GM23338 (cell line): Measurements from ENCODE around the gene TMEM144. TPM values are rescaled to one million over a fixed set of nuclear protein-coding genes. Genes with fewer than 3 reads are reported as not detected.

Experiments
- ATAC-seq: fragments of 200-7000 bp; cut with Tn5 transposase; 3 replicates; pipeline ENCODE4 v1.9.1; 2020
- DNase-seq: peaks from one replicate; pipeline ENCODE4 v3.0.0-alpha.2; 2015; ENCODE audit warnings: low spot score
- H2AFZ ChIP-seq: fragments of 200-600 bp; sonication (generic); 2 replicates; pipeline ENCODE4 v1.8.0; 2016; ENCODE audit warnings: antibody characterized with exemption, mild to moderate bottlenecking, moderate library complexity
- H3F3A ChIP-seq: fragments of 200-600 bp; sonication (generic); replicated peaks from 2 replicates; pipeline ENCODE4 v1.8.0; 2017; ENCODE audit warnings: antibody characterized with exemption, mixed run types, low read depth
- H3K27ac ChIP-seq: fragments of 200-600 bp; sonication (generic); 2 replicates; pipeline ENCODE4 v1.6.1; 2016; ENCODE audit warnings: low read depth
- H3K27me3 ChIP-seq: fragments of 200-600 bp; sonication (generic); 2 replicates; pipeline ENCODE4 v1.8.0; 2016; ENCODE audit warnings: mild to moderate bottlenecking, mixed run types, moderate library complexity; ENCODE audit not compliant: insufficient read depth
- H3K36me3 ChIP-seq: fragments of 200-600 bp; sonication (generic); 2 replicates; pipeline ENCODE4 v1.8.0; 2016; ENCODE audit warnings: mild to moderate bottlenecking; ENCODE audit not compliant: insufficient read depth
- H3K4me1 ChIP-seq: fragments of 200-600 bp; sonication (generic); 2 replicates; pipeline ENCODE4 v1.8.0; 2016; ENCODE audit warnings: mild to moderate bottlenecking, moderate library complexity; ENCODE audit not compliant: insufficient read depth
- H3K4me2 ChIP-seq: fragments of 200-600 bp; sonication (generic); 2 replicates; pipeline ENCODE4 v1.7.1; 2017; ENCODE audit warnings: mixed run types
- H3K4me3 ChIP-seq: fragments of 200-600 bp; sonication (generic); 2 replicates; pipeline ENCODE4 v1.6.1; 2016; ENCODE audit warnings: mixed run types
- H3K79me2 ChIP-seq: fragments of 200-600 bp; sonication (generic); replicated peaks from 2 replicates; pipeline ENCODE4 v1.8.0; 2017; ENCODE audit warnings: mild to moderate bottlenecking; ENCODE audit not compliant: insufficient read depth
- H3K9me2 ChIP-seq: fragments of 200-600 bp; sonication (generic); 2 replicates; pipeline ENCODE4 v1.8.0; 2017; ENCODE audit not compliant: insufficient read depth
- H4K20me1 ChIP-seq: fragments of 200-600 bp; sonication (generic); replicated peaks from 2 replicates; pipeline ENCODE4 v1.8.0; 2017; ENCODE audit warnings: mild to moderate bottlenecking; ENCODE audit not compliant: insufficient read depth
- H3K27ac Mint-ChIP-seq: 2 replicates; pipeline ENCODE4 v1.8.0; 2020; ENCODE audit warnings: inconsistent platforms, mild to moderate bottlenecking, moderate library complexity, mixed read lengths
- H3K27me3 Mint-ChIP-seq: 3 replicates; pipeline ENCODE4 v1.8.0; 2022; ENCODE audit warnings: low read depth, mild to moderate bottlenecking, moderate library complexity, mixed read lengths, inconsistent platforms; ENCODE audit not compliant: insufficient read depth, poor library complexity
- H3K36me3 Mint-ChIP-seq: 3 replicates; pipeline ENCODE4 v1.8.0; 2021; ENCODE audit warnings: low read depth, mild to moderate bottlenecking, inconsistent platforms, moderate library complexity, mixed read lengths
- H3K4me1 Mint-ChIP-seq: 3 replicates; pipeline ENCODE4 v1.8.0; 2020; ENCODE audit warnings: mild to moderate bottlenecking, inconsistent platforms, mixed read lengths
- H3K4me3 Mint-ChIP-seq: 3 replicates; pipeline ENCODE4 v1.8.0; 2021; ENCODE audit warnings: moderate library complexity, mild to moderate bottlenecking, inconsistent platforms, mixed read lengths
- H3K9me3 Mint-ChIP-seq: 3 replicates; pipeline ENCODE4 v1.8.0; 2020; ENCODE audit warnings: moderate library complexity, mild to moderate bottlenecking, inconsistent platforms, mixed read lengths
- CREB1 ChIP-seq: fragments of 250-450 bp; sonication (Bioruptor Pico); IDR thresholded peaks from 2 replicates; pipeline ENCODE4 v1.5.0; 2020; ENCODE audit warnings: low read depth, mild to moderate bottlenecking, moderate library complexity
- CTCF ChIP-seq, 2 experiments: fragments of 200-600 bp in 1 of 2; sonication (generic) in 1 of 2; conservative IDR thresholded peaks; 2 replicates each; pipeline versions ENCODE4 v1.5.1 to v1.6.1; 2016 to 2017; ENCODE audit warnings: antibody characterized with exemption in 2 of 2, low read depth in 2 of 2, mild to moderate bottlenecking in 2 of 2, moderate library complexity in 1 of 2
- JUNB ChIP-seq: IDR thresholded peaks from one replicate; pipeline ENCODE4 v1.6.1; 2016; ENCODE audit warnings: antibody characterized with exemption; ENCODE audit not compliant: unreplicated experiment
- NANOG ChIP-seq: IDR thresholded peaks from 2 replicates; pipeline ENCODE4 v1.6.1; 2016; ENCODE audit warnings: antibody characterized with exemption, borderline replicate concordance
- STAT1 ChIP-seq: IDR thresholded peaks from one replicate; pipeline ENCODE4 v1.6.1; 2016; ENCODE audit warnings: antibody characterized with exemption; ENCODE audit not compliant: unreplicated experiment
- ZNF114 ChIP-seq: fragments of 250-450 bp; sonication (Bioruptor Pico); IDR thresholded peaks from 2 replicates; pipeline ENCODE4 v1.5.0; 2020; ENCODE audit warnings: mild to moderate bottlenecking, moderate library complexity
- ZNF462 ChIP-seq: fragments of 250-450 bp; sonication (Bioruptor Pico); IDR thresholded peaks from 2 replicates; pipeline ENCODE4 v1.5.0; 2020; ENCODE audit warnings: mild to moderate bottlenecking, moderate library complexity
- polyA plus RNA-seq: library from polyadenylated mRNA; unstranded; fragments of >200 nt; fragmentation: Nextera tagmentation; extraction: Ambion mirVana; gene quantifications from 2 replicates; pipeline ENCODE4 v1.2.1, GENCODE V29; 2016
- total RNA-seq: library from RNA; depleted of rRNA; stranded (reverse); fragments of >200 nt; shearing (Covaris generic); gene quantifications from 2 replicates; pipeline ENCODE4 v1.2.3, GENCODE V29; 2014

TMEM144 gene
- total and polyA plus RNA-seq, 2 experiments from 2014 or later, result 1.3 to 1.7 TPM

GRCh38 chr4:158189422-158189821, 20.9 kb upstream of the TMEM144 start:
- no peaks in the 10 kb centered on the region for H3F3A ChIP-seq
- no peak overlapping the region for H3K27ac Mint-ChIP-seq
- no peak overlapping the region for H2AFZ ChIP-seq

More at GRCh38 chr4:158189422-158189821, 20.9 kb upstream of the TMEM144 start:
- no peaks in the 10 kb centered on the region for H3K9me2 ChIP-seq
- H3K27me3 Mint-ChIP-seq, result no peaks in the 10 kb centered on the region
- H3K4me3 Mint-ChIP-seq, result no peak overlapping the region
- H3K79me2 ChIP-seq, result no peaks in the 10 kb centered on the region
- TF ChIP-seq CTCF (conservative IDR thresholded peaks at IDR 0.05; ENCODE audit: low read depth in 2 of 2) (no peak), ZNF462 (CRISPR knock-in tag) (no peak), CREB1 (CRISPR knock-in tag) (no peak), STAT1 (no peak), NANOG (no peak), ZNF114 (CRISPR knock-in tag) (no peak), JUNB (no peak)
- no peaks in the 10 kb centered on the region for H3K9me3 Mint-ChIP-seq
- no peaks in the 10 kb centered on the region for H3K4me1 Mint-ChIP-seq
- H3K4me3 ChIP-seq, result no peak overlapping the region
- H3K27ac ChIP-seq, result no peak overlapping the region
- H4K20me1 ChIP-seq, result no peaks in the 10 kb centered on the region
- ATAC-seq, result no peak
- no peak for DNase-seq
- H3K4me2 ChIP-seq, result no peak overlapping the region
- no peaks in the 10 kb centered on the region for H3K4me1 ChIP-seq
- no peaks in the 10 kb centered on the region for H3K36me3 ChIP-seq
- H3K27me3 ChIP-seq, result no peaks in the 10 kb centered on the region
- no peaks in the 10 kb centered on the region for H3K36me3 Mint-ChIP-seq
